ENCODE measurements around the gene COL6A1. TPM values are rescaled to one million over a fixed set of nuclear protein-coding genes. Genes with fewer than 3 reads are reported as not detected.
A peak's percentile ranks its signal among the peaks of the same experiment; 100 is the strongest.

COL6A1 gene
- total RNA-seq (1 to 10 TPM; 3.2 to 4.6 TPM), total RNA-seq (7.5 to 9.3 reads per million in 2 donors)

DNA sequence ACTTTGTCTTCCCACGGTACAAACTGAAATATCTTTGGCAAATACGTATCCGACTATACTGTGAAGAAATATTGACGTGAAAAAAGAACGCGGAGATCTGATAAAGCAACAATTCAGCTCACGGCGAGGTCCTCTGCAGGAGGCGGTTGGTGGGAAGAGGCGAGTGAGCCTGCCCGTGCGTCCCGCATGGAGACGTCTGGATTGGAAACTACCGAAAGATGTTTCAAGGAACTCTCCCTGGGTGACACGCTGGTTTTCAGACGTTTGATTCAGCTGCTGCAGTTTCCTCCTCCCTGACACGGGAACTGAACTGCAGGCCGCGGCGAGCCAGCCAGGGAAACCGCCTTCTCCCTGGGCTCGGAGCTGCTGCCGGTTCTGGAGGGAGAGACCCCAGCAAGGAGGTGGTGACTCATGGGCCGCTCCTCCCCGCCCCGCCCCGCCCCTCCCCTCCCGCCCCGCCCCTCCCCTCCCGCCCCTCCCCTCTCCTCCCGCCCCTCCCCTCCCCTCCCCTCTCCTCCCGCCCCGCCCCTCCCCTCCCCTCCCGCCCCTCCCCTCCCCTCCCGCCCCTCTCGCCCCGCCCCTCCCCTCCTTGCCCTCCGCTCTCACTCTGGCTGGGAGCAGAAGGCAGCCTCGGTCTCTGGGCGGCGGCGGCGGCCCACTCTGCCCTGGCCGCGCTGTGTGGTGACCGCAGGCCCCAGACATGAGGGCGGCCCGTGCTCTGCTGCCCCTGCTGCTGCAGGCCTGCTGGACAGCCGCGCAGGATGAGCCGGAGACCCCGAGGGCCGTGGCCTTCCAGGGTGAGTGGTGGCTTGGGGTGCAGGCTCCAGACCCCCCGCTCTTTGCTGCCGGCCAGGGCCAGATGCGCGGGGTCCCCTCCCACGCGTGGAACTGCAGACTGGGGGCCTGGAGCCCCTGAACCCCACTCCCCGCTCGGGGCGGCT lies at the start of gene COL6A1:
TSS of gene COL6A1 (plus strand) at position 620 of the 941 bp plus-strand sequence. CDS start at position 701, 81 bp downstream.
- Mint-ChIP-seq H3K27me3 (no peaks in the 10 kb centered on the region), H3K4me3 (peak within 1 kb of the TSS; percentile 68)

DNA sequence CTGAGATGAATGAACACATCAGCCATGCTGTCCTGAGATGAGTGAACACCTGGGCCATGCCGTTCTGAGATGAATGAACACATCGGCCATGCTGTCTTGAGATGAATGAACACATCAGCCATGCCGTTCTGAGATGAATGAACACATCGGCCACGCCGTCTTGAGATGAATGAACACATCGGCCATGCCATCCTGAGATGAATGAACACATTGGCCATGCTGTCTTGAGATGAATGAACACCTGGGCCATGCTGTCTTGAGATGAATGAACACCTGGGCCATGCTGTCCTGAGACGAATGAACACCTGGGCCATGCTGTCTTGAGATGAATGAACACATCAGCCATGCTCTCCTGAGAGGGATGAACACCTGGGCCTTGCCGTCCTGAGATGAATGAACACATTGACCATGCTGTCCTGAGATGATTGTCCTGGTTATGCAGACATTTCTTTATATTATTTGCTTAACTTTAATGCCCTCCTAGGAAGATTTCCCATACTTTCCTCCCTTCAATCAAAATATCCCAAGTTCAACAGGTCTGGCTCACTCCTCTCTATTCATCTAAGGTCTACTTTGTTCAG lies 48.6 kb upstream of the COL6A1 start:
- ATAC-seq: no peak
- H3K4me3 Mint-ChIP-seq: no peak overlapping the region
- no peaks in the 10 kb centered on the region for H3K9me3 ChIP-seq (ENCODE audit: control insufficient read depth, low read length, poor library complexity, severe bottlenecking)
- H3K36me3 Mint-ChIP-seq (ENCODE audit: low read depth): peaks cover 2% of the 10 kb centered on the region
- no peak for DNase-seq
- H3K27ac Mint-ChIP-seq: peak overlapping the region; percentile 63
- peaks cover 25% of the 10 kb centered on the region for H3K27me3 Mint-ChIP-seq
- peaks cover 6% of the 10 kb centered on the region for H3K4me1 Mint-ChIP-seq

More for the DNA sequence above, at the start of gene COL6A1:
- no peak within 1 kb of the TSS for H3K27ac Mint-ChIP-seq
- no peaks in the 10 kb centered on the region for H3K36me3 Mint-ChIP-seq (ENCODE audit: low read depth)
- H3K9me3 ChIP-seq (ENCODE audit: control insufficient read depth, low read length, poor library complexity, severe bottlenecking): no peaks in the 10 kb centered on the region
- ATAC-seq (peak; percentile 74), DNase-seq (peak in 2 of 3 donors; percentile 54 to 56)
- peaks cover 11% of the 10 kb centered on the region for H3K4me1 Mint-ChIP-seq

GRCh38 chr21:45934085-45934484 lies 47.5 kb upstream of the COL6A1 start:
- Mint-ChIP-seq H3K4me1 (peaks cover 7% of the 10 kb centered on the region), H3K36me3 (ENCODE audit: low read depth) (peaks cover 2% of the 10 kb centered on the region), H3K27me3 (peaks cover 25% of the 10 kb centered on the region), H3K27ac (peak overlapping the region; percentile 14), H3K4me3 (no peak overlapping the region)
- H3K9me3 ChIP-seq (ENCODE audit: control insufficient read depth, low read length, poor library complexity, severe bottlenecking): no peaks in the 10 kb centered on the region
- no peak for DNase-seq
- ATAC-seq: no peak

GRCh38 chr21:45934554-45934953 lies 47.0 kb upstream of the COL6A1 start:
- no peaks in the 10 kb centered on the region for H3K9me3 ChIP-seq (ENCODE audit: control insufficient read depth, low read length, poor library complexity, severe bottlenecking)
- H3K36me3 Mint-ChIP-seq (ENCODE audit: low read depth): peaks cover 2% of the 10 kb centered on the region
- DNase-seq (no peak), ATAC-seq (no peak)
- no peak overlapping the region for H3K4me3 Mint-ChIP-seq
- H3K4me1 Mint-ChIP-seq: peaks cover 7% of the 10 kb centered on the region
- peaks cover 25% of the 10 kb centered on the region for H3K27me3 Mint-ChIP-seq
- H3K27ac Mint-ChIP-seq: peak overlapping the region; percentile 14

GRCh38 chr21:45935628-45936027 lies 45.9 kb upstream of the COL6A1 start:
- H3K27ac Mint-ChIP-seq: no peak overlapping the region
- peaks cover 25% of the 10 kb centered on the region for H3K27me3 Mint-ChIP-seq
- peaks cover 7% of the 10 kb centered on the region for H3K4me1 Mint-ChIP-seq
- DNase-seq: no peak
- H3K9me3 ChIP-seq (ENCODE audit: control insufficient read depth, low read length, poor library complexity, severe bottlenecking): no peaks in the 10 kb centered on the region
- H3K36me3 Mint-ChIP-seq (ENCODE audit: low read depth): peaks cover 2% of the 10 kb centered on the region
- no peak for ATAC-seq
- H3K4me3 Mint-ChIP-seq: no peak overlapping the region

DNA sequence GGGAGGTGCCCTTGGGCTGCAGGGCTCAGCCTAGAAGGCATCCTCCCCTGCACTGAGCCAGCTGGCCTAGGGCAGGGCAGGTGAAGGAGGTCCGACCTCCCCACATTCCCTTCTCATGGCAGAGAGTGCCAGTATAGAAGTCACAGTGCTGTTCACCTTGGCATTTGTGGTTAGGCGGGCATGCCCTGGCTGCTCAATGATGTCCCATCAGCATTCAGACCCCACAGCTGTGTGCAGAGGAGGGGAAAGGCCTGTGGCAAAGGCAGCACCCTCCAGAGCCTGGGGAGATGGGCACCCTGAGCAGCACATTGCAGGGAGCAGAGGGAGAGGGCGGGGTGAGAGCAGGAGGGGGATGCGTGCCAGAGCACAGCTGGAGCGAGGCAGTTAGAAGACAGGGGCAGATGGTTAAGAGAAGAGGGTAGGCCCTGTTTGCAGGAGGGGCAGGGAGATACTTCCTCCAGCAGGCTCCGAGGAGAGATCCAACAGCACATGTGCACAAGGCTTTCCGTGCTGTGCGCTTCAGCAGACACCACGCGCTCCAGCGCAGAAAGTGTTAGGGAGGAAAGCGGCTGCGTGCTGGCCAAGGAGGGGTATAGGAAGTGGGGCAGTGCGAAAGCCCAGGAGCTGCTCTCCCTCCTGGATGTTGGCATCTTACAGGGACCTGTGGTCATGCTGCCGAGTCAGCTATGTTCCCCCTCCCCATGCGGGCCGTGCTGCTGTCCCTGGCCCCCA lies 43.7 kb upstream of the COL6A1 start:
- no peak overlapping the region for H3K27ac Mint-ChIP-seq
- no peak overlapping the region for H3K4me3 Mint-ChIP-seq
- ATAC-seq (no peak), DNase-seq (no peak)
- H3K36me3 Mint-ChIP-seq (ENCODE audit: low read depth): peaks cover 2% of the 10 kb centered on the region
- no peaks in the 10 kb centered on the region for H3K9me3 ChIP-seq (ENCODE audit: control insufficient read depth, low read length, poor library complexity, severe bottlenecking)
- H3K27me3 Mint-ChIP-seq: peaks cover 9% of the 10 kb centered on the region
- peaks cover 7% of the 10 kb centered on the region for H3K4me1 Mint-ChIP-seq

GRCh38 chr21:45938453-45938755 lies 43.2 kb upstream of the COL6A1 start:
- peaks cover 4% of the 10 kb centered on the region for H3K4me1 Mint-ChIP-seq

GRCh38 chr21:45938811-45939520 lies 42.6 kb upstream of the COL6A1 start:
- H3K9me3 ChIP-seq (ENCODE audit: control insufficient read depth, low read length, poor library complexity, severe bottlenecking): no peaks in the 10 kb centered on the region
- Mint-ChIP-seq H3K36me3 (ENCODE audit: low read depth) (no peaks in the 10 kb centered on the region), H3K4me3 (no peak overlapping the region), H3K27me3 (peaks cover 5% of the 10 kb centered on the region), H3K27ac (no peak overlapping the region), H3K4me1 (peaks cover 4% of the 10 kb centered on the region)
- DNase-seq (no peak), ATAC-seq (no peak)

More at GRCh38 chr21:45938453-45938755, 43.2 kb upstream of the COL6A1 start:
- no peak for ATAC-seq
- Mint-ChIP-seq H3K36me3 (ENCODE audit: low read depth) (peaks cover 2% of the 10 kb centered on the region), H3K27ac (no peak overlapping the region), H3K27me3 (peaks cover 5% of the 10 kb centered on the region), H3K4me3 (no peak overlapping the region)
- no peak for DNase-seq
- H3K9me3 ChIP-seq (ENCODE audit: control insufficient read depth, low read length, poor library complexity, severe bottlenecking): no peaks in the 10 kb centered on the region

DNA sequence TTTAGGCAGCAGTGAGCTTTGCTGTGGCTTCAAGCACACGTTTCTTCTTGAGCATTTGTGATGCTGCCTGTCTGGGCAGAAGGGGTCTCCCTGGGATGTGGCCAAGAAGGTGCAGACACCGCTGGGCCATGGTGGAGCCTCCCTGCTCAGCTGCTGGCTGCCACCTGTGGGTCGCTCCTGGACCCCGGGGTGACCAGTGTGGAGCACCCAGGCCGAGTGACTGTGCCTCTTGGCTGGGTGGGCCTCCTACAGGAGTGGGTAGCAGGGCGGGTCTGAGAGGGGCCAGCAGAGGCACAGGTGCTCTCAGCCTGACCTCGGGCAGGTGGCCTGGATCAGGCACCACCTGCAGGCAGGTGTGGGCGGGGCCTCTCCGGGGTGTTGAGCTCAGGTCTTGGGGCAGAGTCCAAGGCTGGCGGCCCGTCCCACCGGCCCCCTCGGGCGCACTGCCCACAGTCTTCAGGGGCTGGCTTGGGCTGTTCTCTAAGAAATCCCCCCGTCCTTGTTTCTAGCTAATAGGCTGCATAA lies 42.0 kb upstream of the COL6A1 start:
- Mint-ChIP-seq H3K4me1 (peaks cover 4% of the 10 kb centered on the region), H3K36me3 (ENCODE audit: low read depth) (no peaks in the 10 kb centered on the region), H3K4me3 (no peak overlapping the region), H3K27me3 (peaks cover 5% of the 10 kb centered on the region), H3K27ac (no peak overlapping the region)
- ATAC-seq (no peak), DNase-seq (no peak)
- no peaks in the 10 kb centered on the region for H3K9me3 ChIP-seq (ENCODE audit: control insufficient read depth, low read length, poor library complexity, severe bottlenecking)

DNA sequence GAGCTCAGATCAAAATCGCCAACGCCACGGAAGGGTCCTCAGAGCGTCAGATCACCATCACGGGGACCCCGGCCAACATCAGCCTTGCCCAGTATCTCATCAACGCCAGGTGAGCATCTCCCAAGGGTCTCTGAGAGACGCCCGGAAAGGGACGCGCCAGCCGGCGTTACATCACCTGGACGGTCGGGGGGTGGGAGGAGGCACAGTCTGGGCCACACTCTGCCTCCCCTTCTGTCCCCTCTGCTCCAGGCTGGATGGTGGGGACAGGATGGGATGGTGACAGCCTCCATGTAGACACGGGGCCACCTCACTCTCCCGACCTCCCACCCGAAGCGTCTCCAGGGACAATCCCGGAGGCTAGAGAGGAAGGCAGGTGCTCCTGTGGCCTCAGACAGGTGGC lies 41.5 kb upstream of the COL6A1 start:
- no peak overlapping the region for H3K4me3 Mint-ChIP-seq
- peaks cover 4% of the 10 kb centered on the region for H3K4me1 Mint-ChIP-seq
- no peak for ATAC-seq
- H3K27ac Mint-ChIP-seq: no peak overlapping the region
- H3K27me3 Mint-ChIP-seq: peaks cover 5% of the 10 kb centered on the region
- no peaks in the 10 kb centered on the region for H3K36me3 Mint-ChIP-seq (ENCODE audit: low read depth)
- no peak for DNase-seq
- H3K9me3 ChIP-seq (ENCODE audit: control insufficient read depth, low read length, poor library complexity, severe bottlenecking): no peaks in the 10 kb centered on the region

GRCh38 chr21:45940621-45941337 lies 40.8 kb upstream of the COL6A1 start:
- H3K36me3 Mint-ChIP-seq (ENCODE audit: low read depth): no peaks in the 10 kb centered on the region
- H3K4me3 Mint-ChIP-seq: no peak overlapping the region
- ATAC-seq: no peak
- H3K27ac Mint-ChIP-seq: no peak overlapping the region
- no peaks in the 10 kb centered on the region for H3K9me3 ChIP-seq (ENCODE audit: control insufficient read depth, low read length, poor library complexity, severe bottlenecking)
- no peak for DNase-seq
- H3K4me1 Mint-ChIP-seq: peaks cover 4% of the 10 kb centered on the region
- peaks cover 5% of the 10 kb centered on the region for H3K27me3 Mint-ChIP-seq

- H3K9me3 ChIP-seq (ENCODE audit: control insufficient read depth, low read length, poor library complexity, severe bottlenecking): no peaks in the 10 kb centered on the region
- ATAC-seq: no peak
- Mint-ChIP-seq H3K4me1 (peaks cover 4% of the 10 kb centered on the region), H3K27ac (no peak overlapping the region), H3K27me3 (peaks cover 6% of the 10 kb centered on the region), H3K36me3 (ENCODE audit: low read depth) (no peaks in the 10 kb centered on the region), H3K4me3 (no peak overlapping the region)
- DNase-seq: no peak
Observed at GRCh38 chr21:45941338-45941710, 40.2 kb upstream of the COL6A1 start.
